Lung (tissue), 12 donors: ENCODE results near the gene PFDN2. TPM values are rescaled to one million over a fixed set of nuclear protein-coding genes. Genes with fewer than 3 reads are reported as not detected.
"Not testable (repeated sequence)": the region's sequence is repeated elsewhere in the genome, so short reads cannot be mapped to it uniquely, and the experiment has no call there.

ENCODE experiments used
- ATAC-seq: fragments of 200-7000 bp; cut with Tn5 transposase; one replicate; pipeline ENCODE4 v1.9.1; 2020; ENCODE audit warnings: moderate number of reproducible peaks; ENCODE audit not compliant: insufficient read depth, low FRiP score
- DNase-seq, 3 donors: peaks; one replicate each; pipeline ENCODE4 v3.0.0-alpha.2; 2013 to 2017
- H3K27ac ChIP-seq, 2 donors: one replicate each; pipeline ENCODE4 v1.5.1; 2013; ENCODE audit warnings: mild to moderate bottlenecking in 2 of 2, moderate library complexity in 2 of 2, control low read depth in 1 of 2, inconsistent platforms in 1 of 2, low read depth in 1 of 2, low read length in 1 of 2
- H3K27me3 ChIP-seq, 3 donors: one replicate each; pipeline ENCODE4 v1.5.1; 2013; ENCODE audit warnings: low read length in 2 of 3; ENCODE audit not compliant: control insufficient read depth in 3 of 3, insufficient read depth in 3 of 3
- H3K36me3 ChIP-seq, 4 donors: one replicate each; pipeline ENCODE4 v1.5.1; 2013; ENCODE audit warnings: low read length in 4 of 4, mild to moderate bottlenecking in 1 of 4, moderate library complexity in 1 of 4; ENCODE audit not compliant: control insufficient read depth in 4 of 4, insufficient read depth in 4 of 4
- H3K4me1 ChIP-seq, 5 donors: one replicate each; pipeline ENCODE4 v1.5.1; 2013; ENCODE audit warnings: low read length in 5 of 5, mild to moderate bottlenecking in 2 of 5, moderate library complexity in 1 of 5; ENCODE audit not compliant: control insufficient read depth in 5 of 5, insufficient read depth in 5 of 5
- H3K4me3 ChIP-seq: one replicate; pipeline ENCODE4 v1.5.1; 2013; ENCODE audit warnings: mild to moderate bottlenecking, control low read depth, moderate library complexity
- H3K9ac ChIP-seq, 2 donors: one replicate each; pipeline ENCODE4 v1.5.1; 2013; ENCODE audit warnings: low read length in 2 of 2, control low read depth in 1 of 2; ENCODE audit not compliant: insufficient read depth in 1 of 2
- H3K9me3 ChIP-seq, 4 donors: one replicate each; pipeline ENCODE4 v1.5.1; 2013; ENCODE audit warnings: low read length in 3 of 4, mild to moderate bottlenecking in 1 of 4, moderate library complexity in 1 of 4; ENCODE audit not compliant: control insufficient read depth in 4 of 4, insufficient read depth in 3 of 4
- WGBS, 2 donors: extraction: QIAGEN DNeasy Blood & Tissue Kit; methylation state at CpG; one replicate each; pipeline ENCODE4 v1.1.7; 2013; 5-methylcytosine and 5-hydroxymethylcytosine counted together
- polyA plus RNA-seq, 2 donors: library from polyadenylated mRNA; stranded (reverse); fragments of 200-250 nt; gene quantifications; one replicate each; pipeline ENCODE4 v1.2.1, GENCODE V29; 2013
- total RNA-seq, 2 donors: library from RNA; depleted of rRNA in 1 of 2; stranded (reverse); fragments of >200 nt in 1 of 2; gene quantifications; one replicate each; pipeline ENCODE4 v1.2.1, GENCODE V29; 2014 to 2021
- TF ChIP-seq, protein P1 (sequence below): IDR thresholded peaks from 2 replicates; pipeline ENCODE4 v1.5.1; 2012; ENCODE audit warnings: mild to moderate bottlenecking; ENCODE audit errors: control extremely low read depth, extremely low read depth
- donor health status: control.
- donor health status: control.
- donor health status: Bipolar disorder and iron deficiency.
- donor health status: healthy.
- donor health status: DM: yes; HTN: yes; CAD: no.

The PFDN2 gene
- total and polyA plus RNA-seq, 4 donors, result 21.5 to 324 (median 93.5) TPM

DNA sequence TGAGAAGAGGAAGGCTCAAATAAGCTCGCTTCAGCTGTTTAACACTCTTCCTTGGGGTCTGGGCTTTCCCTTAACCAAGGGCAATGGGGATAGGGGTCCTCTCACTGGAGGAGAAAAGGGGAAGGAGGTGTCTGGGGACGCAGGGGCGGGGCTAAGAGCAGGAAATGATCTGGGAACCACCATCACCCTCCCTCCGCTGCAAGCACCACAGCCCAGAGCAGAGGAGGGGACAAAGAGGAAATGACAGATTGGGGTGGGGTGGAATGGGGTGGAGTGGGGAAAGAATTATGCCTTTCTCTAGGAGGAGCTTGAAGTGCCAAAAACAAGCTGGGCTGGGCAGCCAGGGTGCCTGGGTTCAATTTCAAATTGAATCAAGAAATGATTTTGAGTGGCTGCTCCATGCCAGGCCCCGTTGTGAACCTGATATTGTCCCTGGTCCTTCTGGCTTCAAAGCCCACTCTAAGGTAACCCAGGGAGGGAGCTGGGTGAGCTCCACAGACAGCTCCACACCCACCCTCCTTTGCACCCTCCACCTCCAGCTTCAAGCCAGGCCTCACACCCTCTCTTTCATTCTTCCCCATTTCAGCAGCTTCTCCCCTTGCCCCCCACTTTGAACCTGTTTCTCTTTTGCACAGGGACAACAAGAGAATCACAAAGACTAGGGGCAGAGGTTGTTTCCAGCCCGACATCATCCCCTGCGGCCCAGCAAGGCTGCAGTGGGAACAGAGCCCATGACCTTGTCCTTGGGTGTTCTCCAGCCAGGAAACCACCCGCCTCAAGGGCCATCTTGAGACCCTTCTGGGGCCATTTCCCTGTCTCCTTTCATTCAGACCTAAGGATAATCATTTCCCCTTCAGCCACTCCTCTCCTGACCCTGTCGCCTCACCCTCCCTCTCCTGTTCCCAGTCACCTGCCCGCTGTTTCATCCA is 49.3 kb downstream of the PFDN2 start:
- Histone ChIP-seq H3K9ac (no peak overlapping the region), H3K27me3 (peaks cover 0 to 4% (median 0%) of the 10 kb centered on the region in 3 donors), H3K9me3 (no peaks in the 10 kb centered on the region), H3K4me1 (peaks cover 0 to 2% (median 0%) of the 10 kb centered on the region in 5 donors), H3K4me3 (peak overlapping the region; percentile 37), H3K27ac (peak overlapping the region in 1 of 2 donors; percentile 89), H3K36me3 (no peaks in the 10 kb centered on the region)
- DNase-seq (peak in 1 of 3 donors; percentile 25), ATAC-seq (peak; percentile 78)
- TF ChIP-seq, protein P1, sequence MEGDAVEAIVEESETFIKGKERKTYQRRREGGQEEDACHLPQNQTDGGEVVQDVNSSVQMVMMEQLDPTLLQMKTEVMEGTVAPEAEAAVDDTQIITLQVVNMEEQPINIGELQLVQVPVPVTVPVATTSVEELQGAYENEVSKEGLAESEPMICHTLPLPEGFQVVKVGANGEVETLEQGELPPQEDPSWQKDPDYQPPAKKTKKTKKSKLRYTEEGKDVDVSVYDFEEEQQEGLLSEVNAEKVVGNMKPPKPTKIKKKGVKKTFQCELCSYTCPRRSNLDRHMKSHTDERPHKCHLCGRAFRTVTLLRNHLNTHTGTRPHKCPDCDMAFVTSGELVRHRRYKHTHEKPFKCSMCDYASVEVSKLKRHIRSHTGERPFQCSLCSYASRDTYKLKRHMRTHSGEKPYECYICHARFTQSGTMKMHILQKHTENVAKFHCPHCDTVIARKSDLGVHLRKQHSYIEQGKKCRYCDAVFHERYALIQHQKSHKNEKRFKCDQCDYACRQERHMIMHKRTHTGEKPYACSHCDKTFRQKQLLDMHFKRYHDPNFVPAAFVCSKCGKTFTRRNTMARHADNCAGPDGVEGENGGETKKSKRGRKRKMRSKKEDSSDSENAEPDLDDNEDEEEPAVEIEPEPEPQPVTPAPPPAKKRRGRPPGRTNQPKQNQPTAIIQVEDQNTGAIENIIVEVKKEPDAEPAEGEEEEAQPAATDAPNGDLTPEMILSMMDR, result no peak
- WGBS, 2 donors, result 21 to 39% methylated on average over 10 of the region's 10 CpGs

DNA sequence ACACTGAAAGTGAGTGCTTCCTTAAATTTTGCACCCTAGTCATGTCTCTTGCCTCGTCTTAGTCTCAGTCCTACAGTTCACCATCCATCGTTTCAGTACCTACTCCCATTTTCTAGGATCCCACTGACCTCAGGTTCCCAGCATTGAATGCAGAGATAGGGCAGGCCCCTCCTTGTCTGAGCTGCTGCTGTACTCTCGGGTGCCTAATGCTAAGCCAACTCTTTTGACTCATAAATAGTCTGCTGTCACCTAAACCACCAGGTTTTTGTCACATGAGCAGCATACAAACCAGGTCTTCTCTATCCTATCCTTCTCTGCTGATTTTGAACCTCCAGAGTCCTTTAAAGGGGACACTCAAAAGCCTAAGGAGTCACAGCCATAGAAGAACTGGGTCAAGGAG is 51.1 kb downstream of the PFDN2 start:
- Histone ChIP-seq H3K27ac (no peak overlapping the region), H3K36me3 (no peaks in the 10 kb centered on the region), H3K4me1 (peaks cover 0 to 2% (median 0%) of the 10 kb centered on the region in 5 donors), H3K9ac (no peak overlapping the region), H3K4me3 (no peak overlapping the region), H3K27me3 (peaks cover 0 to 4% (median 3%) of the 10 kb centered on the region in 3 donors), H3K9me3 (no peaks in the 10 kb centered on the region)
- TF ChIP-seq, protein P1, result no peak
- DNase-seq (no peak), ATAC-seq (no peak)
- WGBS, 2 donors, result 70 to 75% methylated on average over 3 of the region's 3 CpGs

DNA sequence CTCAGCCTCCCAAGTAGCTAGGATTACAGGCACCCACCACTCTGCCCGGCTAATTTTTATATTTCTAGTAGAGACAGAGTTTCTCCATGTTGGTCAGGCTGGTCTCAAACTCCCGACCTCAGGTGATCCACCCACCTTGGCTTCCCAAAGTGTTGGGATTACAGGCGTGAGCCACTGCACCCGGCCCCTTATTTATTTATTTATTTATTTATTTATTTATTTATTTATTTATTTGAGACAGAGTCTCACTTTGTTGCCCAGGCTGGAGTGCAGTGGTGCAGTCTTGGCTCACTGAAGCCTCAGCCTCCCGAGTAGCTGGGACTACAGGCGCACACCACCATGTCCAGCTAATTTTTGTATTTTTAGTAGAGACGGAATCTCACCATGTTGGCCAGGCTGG is 52.2 kb downstream of the PFDN2 start:
- not testable (repeated sequence) for H3K4me1 ChIP-seq, H3K4me3 ChIP-seq, DNase-seq, H3K9ac ChIP-seq, H3K27ac ChIP-seq, ATAC-seq, H3K9me3 ChIP-seq, H3K27me3 ChIP-seq, H3K36me3 ChIP-seq
- WGBS, 2 donors, result 95% methylated on average over 7 of the region's 7 CpGs

DNA sequence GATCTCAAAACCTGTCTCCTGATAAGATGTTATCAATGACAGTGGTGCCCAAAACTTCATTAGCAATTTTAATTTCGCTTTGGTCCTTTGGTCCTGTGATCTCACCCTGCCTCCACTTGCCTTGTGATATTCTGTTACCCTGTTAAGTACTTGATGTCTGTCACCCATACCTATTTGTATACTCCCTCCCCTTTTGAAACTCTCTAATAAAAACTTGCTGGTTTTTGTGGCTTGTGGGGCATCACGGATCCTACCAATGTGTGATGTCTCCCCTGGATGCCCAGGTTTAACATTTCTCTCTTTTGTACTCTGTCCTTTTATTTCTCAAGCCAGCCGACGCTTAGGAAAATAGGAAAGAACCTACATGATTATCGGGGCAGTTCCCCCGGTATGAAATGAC is 53.9 kb downstream of the PFDN2 start:
- not testable (repeated sequence) for H3K36me3 ChIP-seq, ATAC-seq, H3K27me3 ChIP-seq, H3K27ac ChIP-seq, DNase-seq, H3K4me3 ChIP-seq, H3K9me3 ChIP-seq, H3K4me1 ChIP-seq, H3K9ac ChIP-seq
- WGBS, 2 donors, result 71 to 84% methylated on average over 6 of the region's 6 CpGs
